ENCODE measurements around the gene PCDHGA3. TPM values are rescaled to one million over a fixed set of nuclear protein-coding genes. Genes with fewer than 3 reads are reported as not detected.
"Not testable (repeated sequence)": the region's sequence is repeated elsewhere in the genome, so short reads cannot be mapped to it uniquely, and the experiment has no call there.

The PCDHGA3 gene
- total RNA-seq, 2 experiments from 2014 or later, result not detected

- intact Hi-C loops (cut with DNase I, micrococcal nuclease), result loop anchor here (5.0 to 10.0 kb wide), 5 partner anchors 119 to 569 kb away; partner anchors contain the start of genes PCDHA12 (in 1 of the 2), PCDHA2 (in 1 of the 2), PCDHA8 (in 1 of the 2) and PCDHA9 (in 1 of the 2)
- ATAC-seq, result no peak
- Mint-ChIP-seq H3K36me3 (ENCODE audit: low read depth) (peaks cover 38% of the 10 kb centered on the region), H3K27ac (no peak within 1 kb of the TSS), H3K4me3 (no peak within 1 kb of the TSS), H3K4me1 (peaks cover 2% of the 10 kb centered on the region), H3K9me3 (ENCODE audit: low read depth) (peaks cover 40% of the 10 kb centered on the region), H3K27me3 (peaks cover 71% of the 10 kb centered on the region)
- no peak for DNase-seq
- POLR2A ChIA-PET, result no interaction called here
- CTCF ChIA-PET, result interaction anchor here (0.6 to 1.7 kb wide), 7 partner anchors 9 to 188 kb away, joined by 3 to 4 read pairs (median 3); partner anchors contain the start of genes PCDHGA2, PCDHGA4 and PCDHGB6
These were observed 20.5 kb downstream of the PCDHGA3 start, which contains the start of gene PCDHGA5 for GRCh38 chr5:141363952-141364660. PCDHGA5 (plus strand) TSS chr5:141364162; CDS start chr5:141364331, 169 bp downstream.

DNA sequence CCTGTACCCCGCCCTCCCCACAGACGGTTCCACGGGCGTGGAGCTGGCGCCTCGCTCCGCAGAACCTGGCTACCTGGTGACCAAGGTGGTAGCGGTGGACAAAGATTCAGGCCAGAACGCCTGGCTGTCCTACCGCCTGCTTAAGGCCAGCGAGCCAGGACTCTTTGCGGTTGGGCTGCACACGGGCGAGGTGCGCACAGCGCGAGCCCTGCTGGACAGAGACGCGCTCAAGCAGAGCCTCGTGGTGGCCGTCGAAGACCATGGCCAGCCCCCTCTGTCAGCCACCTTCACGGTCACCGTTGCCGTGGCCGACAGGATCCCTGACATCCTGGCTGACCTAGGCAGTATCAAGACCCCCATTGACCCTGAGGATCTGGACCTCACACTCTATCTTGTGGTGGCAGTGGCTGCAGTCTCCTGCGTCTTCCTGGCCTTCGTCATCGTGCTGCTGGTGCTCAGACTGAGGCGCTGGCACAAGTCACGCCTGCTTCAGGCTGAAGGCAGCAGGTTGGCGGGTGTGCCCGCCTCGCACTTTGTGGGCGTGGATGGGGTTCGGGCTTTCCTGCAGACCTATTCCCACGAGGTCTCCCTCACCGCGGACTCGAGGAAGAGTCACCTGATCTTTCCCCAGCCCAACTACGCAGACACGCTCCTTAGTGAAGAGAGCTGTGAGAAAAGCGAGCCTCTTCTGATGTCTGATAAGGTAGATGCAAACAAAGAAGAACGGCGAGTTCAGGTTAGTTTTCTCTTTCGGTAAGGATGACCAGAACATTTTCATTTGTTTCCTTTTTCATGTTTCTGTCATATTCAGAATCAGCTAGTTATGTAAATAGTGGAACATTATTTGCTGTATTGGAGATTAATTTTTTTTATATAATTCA, 22.6 kb downstream of the PCDHGA3 start:
- DNase-seq (no peak), ATAC-seq (no peak)
- Mint-ChIP-seq H3K36me3 (ENCODE audit: low read depth) (peaks cover 38% of the 10 kb centered on the region), H3K27me3 (peaks cover 69% of the 10 kb centered on the region), H3K9me3 (ENCODE audit: low read depth) (peaks cover 28% of the 10 kb centered on the region), H3K4me3 (no peak overlapping the region), H3K4me1 (peaks cover 3% of the 10 kb centered on the region), H3K27ac (no peak overlapping the region)
- intact Hi-C loops (cut with DNase I, micrococcal nuclease), result loop anchor here (10.0 kb wide), 4 partner anchors 121 to 571 kb away; partner anchors contain the start of genes PCDHA12 (in 1 of the 2), PCDHA2 (in 1 of the 2), PCDHA8 (in 1 of the 2) and PCDHA9 (in 1 of the 2)
- ChIA-PET CTCF (no interaction called here), POLR2A (no interaction called here)

DNA sequence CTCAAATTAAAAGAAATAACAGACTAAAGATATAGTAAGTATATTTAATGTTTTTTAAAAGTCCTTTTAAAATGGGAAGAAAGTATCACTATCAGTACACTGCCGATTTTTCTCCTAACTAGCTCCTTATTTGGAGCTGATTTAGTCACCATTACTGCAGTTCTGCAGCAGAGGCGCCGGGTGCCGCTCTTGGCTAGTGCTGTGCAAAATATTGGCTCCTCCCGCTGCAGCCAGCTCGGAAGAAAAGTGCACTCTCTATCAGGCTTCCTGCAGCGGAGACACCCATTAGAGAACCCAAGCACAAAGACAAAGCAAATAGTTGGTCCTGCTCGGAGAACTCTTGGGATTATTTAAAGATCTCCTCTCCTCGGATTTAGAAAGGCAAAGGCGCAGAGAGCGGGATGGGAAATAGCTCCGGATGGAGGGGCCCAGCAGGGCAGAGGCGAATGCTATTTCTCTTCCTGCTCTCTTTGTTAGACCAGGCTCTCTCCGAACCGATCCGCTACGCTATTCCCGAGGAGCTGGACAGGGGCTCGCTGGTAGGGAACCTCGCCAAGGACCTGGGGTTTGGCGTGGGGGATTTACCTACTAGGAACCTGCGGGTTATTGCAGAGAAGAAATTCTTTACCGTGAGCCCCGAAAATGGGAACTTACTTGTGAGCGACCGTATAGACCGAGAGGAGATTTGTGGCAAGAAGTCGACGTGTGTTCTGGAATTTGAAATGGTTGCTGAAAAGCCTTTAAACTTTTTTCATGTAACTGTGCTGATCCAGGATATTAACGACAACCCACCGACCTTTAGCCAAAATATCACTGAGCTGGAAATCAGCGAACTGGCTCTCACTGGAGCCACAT, 26.6 kb downstream of the PCDHGA3 start, which contains the start of gene PCDHGB3:
Gene PCDHGB3, plus strand, starts transcription at position 249 of the 855 bp plus-strand sequence. Its CDS starts 153 bp downstream, at position 402.
- Mint-ChIP-seq H3K4me3 (peak within 1 kb of the TSS; percentile 52), H3K36me3 (ENCODE audit: low read depth) (peaks cover 34% of the 10 kb centered on the region), H3K4me1 (peaks cover 3% of the 10 kb centered on the region), H3K9me3 (ENCODE audit: low read depth) (peaks cover 30% of the 10 kb centered on the region), H3K27me3 (peaks cover 61% of the 10 kb centered on the region), H3K27ac (no peak within 1 kb of the TSS)
- ATAC-seq (peak; percentile 76), DNase-seq (peak; percentile 63)
- intact Hi-C loops (cut with DNase I, micrococcal nuclease), result loop anchor here (5.0 to 10.0 kb wide), 6 partner anchors 37 to 578 kb away; partner anchors contain the start of genes PCDHA2 (in 2 of the 2), PCDHGB6 (in 2 of the 2), PCDHA12 (in 1 of the 2) and PCDHA8 (in 1 of the 2)
- ChIA-PET POLR2A (interaction anchor here (0.6 kb wide), 1 partner anchor 50 kb away, joined by 4 read pairs; no protein-coding TSS in a partner anchor), CTCF (interaction anchor here (0.6 to 3.0 kb wide), 19 partner anchors 9 to 235 kb away, joined by 3 to 15 read pairs (median 5); partner anchors contain the start of genes PCDHB15, PCDHB5, PCDHGA1 and PCDHGA10)

DNA sequence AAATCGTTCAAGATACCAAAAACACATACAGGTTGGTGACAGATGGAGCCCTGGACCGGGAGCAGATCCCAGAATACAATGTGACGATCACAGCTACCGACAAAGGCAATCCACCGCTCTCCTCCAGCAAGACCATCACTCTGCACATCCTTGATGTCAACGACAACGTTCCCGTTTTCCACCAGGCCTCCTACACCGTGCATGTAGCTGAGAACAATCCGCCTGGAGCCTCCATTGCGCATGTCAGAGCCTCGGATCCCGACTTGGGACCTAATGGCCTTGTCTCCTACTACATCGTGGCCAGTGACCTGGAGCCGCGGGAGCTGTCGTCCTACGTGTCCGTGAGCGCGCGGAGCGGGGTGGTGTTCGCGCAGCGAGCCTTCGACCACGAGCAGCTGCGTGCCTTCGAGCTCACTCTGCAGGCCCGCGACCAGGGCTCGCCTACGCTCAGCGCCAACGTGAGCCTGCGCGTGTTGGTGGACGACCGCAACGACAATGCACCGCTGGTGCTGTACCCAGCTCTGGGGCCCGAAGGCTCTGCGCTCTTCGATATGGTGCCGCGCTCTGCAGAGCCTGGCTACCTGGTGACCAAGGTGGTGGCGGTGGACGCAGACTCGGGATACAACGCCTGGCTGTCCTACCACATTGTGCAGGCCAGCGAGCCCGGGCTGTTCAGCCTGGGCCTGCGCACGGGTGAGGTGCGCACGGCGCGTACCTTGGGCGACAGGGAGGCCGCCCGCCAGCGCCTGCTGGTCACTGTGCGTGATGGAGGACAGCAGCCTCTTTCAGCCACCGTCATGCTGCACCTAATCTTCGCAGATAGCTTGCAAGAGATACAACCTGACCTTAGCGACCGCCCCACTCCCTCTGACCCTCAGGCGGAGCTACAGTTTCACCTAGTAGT, 28.2 kb downstream of the PCDHGA3 start:
- intact Hi-C loops (cut with DNase I, micrococcal nuclease), result loop anchor here (5.0 kb wide), 2 partner anchors 35 to 580 kb away; partner anchors contain the start of genes PCDHGB6 (in 2 of the 2) and PCDHA2 (in 1 of the 2)
- H3K27me3 Mint-ChIP-seq, result peaks cover 58% of the 10 kb centered on the region
- peaks cover 32% of the 10 kb centered on the region for H3K9me3 Mint-ChIP-seq (ENCODE audit: low read depth)
- H3K4me3 Mint-ChIP-seq, result no peak overlapping the region
- POLR2A ChIA-PET, result no interaction called here
- DNase-seq (no peak), ATAC-seq (no peak)
- H3K27ac Mint-ChIP-seq, result no peak overlapping the region
- peaks cover 25% of the 10 kb centered on the region for H3K36me3 Mint-ChIP-seq (ENCODE audit: low read depth)
- peaks cover 3% of the 10 kb centered on the region for H3K4me1 Mint-ChIP-seq
- CTCF ChIA-PET, result interaction anchor here (1.0 to 3.0 kb wide), 4 partner anchors 41 to 149 kb away, joined by 3 to 15 read pairs (median 7); partner anchors contain the start of genes PCDHB14, PCDHB15, PCDHGA10 and PCDHGA11

GRCh38 chr5:141373673-141374317, 30.2 kb downstream of the PCDHGA3 start, which contains the start of gene PCDHGA6:
PCDHGA6 (plus strand) TSS chr5:141373891; CDS start chr5:141374084, 193 bp downstream.
- CTCF ChIA-PET, result interaction anchor here (0.9 to 2.0 kb wide), 4 partner anchors 10 to 183 kb away, joined by 3 to 10 read pairs (median 5); partner anchors contain the start of genes PCDHGA10 and PCDHGA5

DNA sequence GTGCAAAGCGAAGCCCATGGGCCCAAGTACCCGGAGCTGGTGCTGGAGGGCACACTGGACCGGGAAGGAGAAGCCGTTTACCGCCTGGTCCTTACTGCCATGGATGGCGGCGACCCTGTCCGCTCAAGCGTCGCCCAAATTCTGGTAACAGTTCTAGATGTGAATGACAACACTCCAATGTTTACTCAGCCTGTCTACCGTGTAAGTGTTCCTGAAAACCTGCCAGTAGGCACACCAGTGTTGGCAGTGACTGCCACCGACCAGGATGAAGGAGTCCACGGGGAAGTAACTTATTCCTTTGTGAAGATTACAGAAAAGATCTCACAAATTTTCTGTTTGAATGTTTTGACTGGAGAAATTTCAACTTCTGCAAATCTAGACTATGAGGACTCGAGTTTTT, 31.0 kb downstream of the PCDHGA3 start:
- ATAC-seq, result no peak
- peaks cover 55% of the 10 kb centered on the region for H3K27me3 Mint-ChIP-seq

More at GRCh38 chr5:141373673-141374317, 30.2 kb downstream of the PCDHGA3 start, which contains the start of gene PCDHGA6:
- intact Hi-C loops (cut with DNase I, micrococcal nuclease), result loop anchor here (5.0 kb wide), 2 partner anchors 34 to 581 kb away; partner anchors contain the start of genes PCDHGB6 (in 2 of the 2) and PCDHA2 (in 1 of the 2)
- Mint-ChIP-seq H3K27ac (no peak within 1 kb of the TSS), H3K4me3 (no peak within 1 kb of the TSS), H3K36me3 (ENCODE audit: low read depth) (peaks cover 26% of the 10 kb centered on the region), H3K9me3 (ENCODE audit: low read depth) (peaks cover 39% of the 10 kb centered on the region), H3K4me1 (peaks cover 3% of the 10 kb centered on the region), H3K27me3 (peaks cover 56% of the 10 kb centered on the region)
- POLR2A ChIA-PET, result interaction anchor here (0.6 kb wide), 1 partner anchor 47 kb away, joined by 4 read pairs; the partner anchor contains the start of gene PCDHGA11
- no peak for ATAC-seq
- no peak for DNase-seq

DNA sequence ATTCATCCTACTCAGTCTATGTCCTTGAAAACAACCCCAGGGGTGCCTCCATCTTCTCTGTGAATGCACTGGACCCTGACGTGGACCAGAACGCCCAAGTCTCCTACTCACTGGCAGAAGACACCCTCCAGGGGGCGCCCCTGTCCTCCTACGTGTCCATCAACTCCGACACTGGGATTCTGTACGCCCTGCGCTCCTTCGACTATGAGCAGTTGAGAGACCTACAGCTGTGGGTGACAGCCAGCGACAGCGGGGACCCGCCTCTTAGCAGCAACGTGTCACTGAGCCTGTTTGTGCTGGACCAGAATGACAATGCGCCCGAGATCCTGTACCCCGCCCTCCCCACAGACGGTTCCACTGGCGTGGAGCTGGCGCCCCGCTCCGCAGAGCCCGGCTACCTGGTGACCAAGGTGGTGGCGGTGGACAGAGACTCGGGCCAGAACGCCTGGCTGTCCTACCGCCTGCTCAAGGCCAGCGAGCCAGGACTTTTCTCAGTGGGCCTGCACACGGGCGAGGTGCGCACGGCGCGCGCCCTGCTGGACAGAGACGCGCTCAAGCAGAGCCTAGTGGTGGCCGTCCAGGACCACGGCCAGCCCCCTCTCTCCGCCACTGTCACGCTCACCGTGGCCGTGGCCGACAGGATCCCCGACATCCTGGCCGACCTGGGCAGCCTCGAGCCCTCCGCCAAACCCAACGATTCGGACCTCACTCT, 32.0 kb downstream of the PCDHGA3 start:
- DNase-seq; ATAC-seq; POLR2A ChIA-PET; H3K27ac Mint-ChIP-seq; H3K4me1 Mint-ChIP-seq; intact Hi-C loops (cut with DNase I, micrococcal nuclease); H3K4me3 Mint-ChIP-seq: not testable (repeated sequence)
- H3K27me3 Mint-ChIP-seq, result peaks cover 52% of the 10 kb centered on the region
- peaks cover 22% of the 10 kb centered on the region for H3K36me3 Mint-ChIP-seq (ENCODE audit: low read depth)
- H3K9me3 Mint-ChIP-seq (ENCODE audit: low read depth), result peaks cover 40% of the 10 kb centered on the region
- CTCF ChIA-PET, result interaction anchor here (1.0 to 2.0 kb wide), 3 partner anchors 11 to 38 kb away, joined by 3 to 10 read pairs (median 4); partner anchors contain the start of genes PCDHGA10 and PCDHGA5

More for the DNA sequence above, 31.0 kb downstream of the PCDHGA3 start:
- H3K27ac Mint-ChIP-seq, result no peak overlapping the region
- ChIA-PET POLR2A (interaction anchor here (0.6 kb wide), 1 partner anchor 46 kb away, joined by 4 read pairs; the partner anchor contains the start of gene PCDHGA11), CTCF (interaction anchor here (0.9 to 2.0 kb wide), 4 partner anchors 10 to 183 kb away, joined by 3 to 10 read pairs (median 5); partner anchors contain the start of genes PCDHGA10 and PCDHGA5)
- peaks cover 40% of the 10 kb centered on the region for H3K9me3 Mint-ChIP-seq (ENCODE audit: low read depth)
- peaks cover 3% of the 10 kb centered on the region for H3K4me1 Mint-ChIP-seq
- DNase-seq, result no peak
- intact Hi-C loops (cut with DNase I, micrococcal nuclease), result loop anchor here (5.0 kb wide), 2 partner anchors 33 to 582 kb away; partner anchors contain the start of genes PCDHGB6 (in 2 of the 2) and PCDHA2 (in 1 of the 2)
- H3K4me3 Mint-ChIP-seq, result no peak overlapping the region
- peaks cover 26% of the 10 kb centered on the region for H3K36me3 Mint-ChIP-seq (ENCODE audit: low read depth)

DNA sequence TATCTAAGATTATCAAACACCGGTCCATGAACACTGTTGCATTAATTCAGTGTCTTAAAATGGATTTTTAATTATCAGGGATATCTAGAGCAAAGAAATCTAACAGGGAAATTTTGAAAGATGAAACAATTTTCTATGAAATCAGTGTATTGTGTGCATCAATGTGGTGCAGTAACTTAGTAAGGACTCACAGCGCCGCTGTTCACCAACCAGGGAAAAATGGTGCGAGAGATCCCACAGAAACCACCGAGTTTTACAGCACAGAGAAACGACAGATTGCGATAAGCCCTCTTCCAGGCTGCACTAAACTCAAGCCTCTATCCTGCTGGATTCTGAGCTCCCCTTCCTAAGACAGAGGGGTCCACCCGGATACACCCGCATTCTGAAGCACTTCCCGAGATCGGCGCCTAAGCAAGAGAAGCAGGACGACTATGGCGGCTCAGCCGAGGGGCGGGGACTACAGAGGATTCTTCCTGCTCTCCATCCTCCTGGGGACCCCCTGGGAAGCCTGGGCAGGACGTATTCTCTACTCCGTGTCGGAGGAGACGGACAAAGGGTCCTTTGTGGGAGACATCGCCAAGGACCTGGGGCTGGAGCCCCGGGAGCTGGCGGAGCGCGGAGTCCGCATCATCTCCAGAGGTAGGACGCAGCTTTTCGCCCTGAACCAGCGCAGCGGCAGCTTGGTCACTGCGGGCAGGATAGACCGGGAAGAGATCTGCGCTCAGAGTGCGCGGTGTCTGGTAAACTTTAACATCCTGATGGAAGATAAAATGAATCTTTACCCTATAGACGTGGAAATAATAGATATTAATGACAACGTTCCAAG, 39.1 kb downstream of the PCDHGA3 start, which contains the start of gene PCDHGA7:
Gene PCDHGA7, plus strand, starts transcription at position 274 of the 826 bp plus-strand sequence. Its CDS starts 158 bp downstream, at position 432.
- Mint-ChIP-seq H3K9me3 (ENCODE audit: low read depth) (peaks cover 27% of the 10 kb centered on the region), H3K27ac (no peak within 1 kb of the TSS), H3K27me3 (peaks cover 64% of the 10 kb centered on the region), H3K4me3 (peak within 1 kb of the TSS; percentile 47), H3K4me1 (no peaks in the 10 kb centered on the region), H3K36me3 (ENCODE audit: low read depth) (peaks cover 10% of the 10 kb centered on the region)
- intact Hi-C loops (cut with DNase I, micrococcal nuclease), result no loop called here
- POLR2A ChIA-PET, result no interaction called here
- DNase-seq, result no peak
- CTCF ChIA-PET, result interaction anchor here (0.7 kb wide), 1 partner anchor 187 kb away, joined by 3 read pairs; no protein-coding TSS in a partner anchor
- ATAC-seq, result no peak
